Measurements from ENCODE around the gene IRF2BP1.
"Not testable (repeated sequence)": the region's sequence is repeated elsewhere in the genome, so short reads cannot be mapped to it uniquely, and the experiment has no call there.

- TF ChIP-seq EZH2 (IDR thresholded peaks at IDR 0.05; ENCODE audit: low read length, missing control alignments); CTCF (conservative IDR thresholded peaks at IDR 0.05 in 1 of 2, IDR thresholded peaks at IDR 0.05 in 1 of 2; ENCODE audit: low read depth in 1 of 2, low read length in 2 of 2): not testable (repeated sequence)
Measured at GRCh38 chr19:45895983-45896599, 10.2 kb upstream of the IRF2BP1 start.

Data from fibroblast of lung (primary cell).